ENCODE results near the gene CDC25B. TPM values are rescaled to one million over a fixed set of nuclear protein-coding genes. Genes with fewer than 3 reads are reported as not detected.

CDC25B gene
- total RNA-seq, 1 donor from 2014 or later, result 9.4 TPM

- intact Hi-C loops (cut with DNase I), result no loop called here
- DNase-seq (ENCODE audit: low spot score), result no peak
These were observed 35.3 kb upstream of the CDC25B start for GRCh38 chr20:3760655-3761348.

- no peak for DNase-seq (ENCODE audit: low spot score)
- intact Hi-C loops (cut with DNase I), result no loop called here
These were observed 32.2 kb upstream of the CDC25B start for GRCh38 chr20:3763671-3764601.

- intact Hi-C loops (cut with DNase I), result loop anchor here (5.0 kb wide), 2 partner anchors 52 to 87 kb away; partner anchors contain the start of gene SIGLEC1
- DNase-seq (ENCODE audit: low spot score), result no peak
These were observed 31.5 kb upstream of the CDC25B start for GRCh38 chr20:3764659-3765058.

GRCh38 chr20:3765171-3765882 lies 30.8 kb upstream of the CDC25B start:
- intact Hi-C loops (cut with DNase I), result loop anchor here (5.0 kb wide), 2 partner anchors 53 to 88 kb away; partner anchors contain the start of gene SIGLEC1
- DNase-seq (ENCODE audit: low spot score), result no peak

GRCh38 chr20:3766422-3767109 lies 29.5 kb upstream of the CDC25B start:
- intact Hi-C loops (cut with DNase I), result loop anchor here (5.0 kb wide), 2 partner anchors 54 to 89 kb away; partner anchors contain the start of gene SIGLEC1
- DNase-seq (ENCODE audit: low spot score), result no peak

- intact Hi-C loops (cut with DNase I), result loop anchor here (5.0 kb wide), 2 partner anchors 55 to 90 kb away; partner anchors contain the start of gene SIGLEC1
- DNase-seq (ENCODE audit: low spot score), result no peak
These were observed 29.0 kb upstream of the CDC25B start for GRCh38 chr20:3767110-3767426.

- intact Hi-C loops (cut with DNase I), result loop anchor here (5.0 kb wide), 2 partner anchors 55 to 90 kb away; partner anchors contain the start of gene SIGLEC1
- peak; percentile 100 for DNase-seq (ENCODE audit: low spot score)
These were observed 28.4 kb upstream of the CDC25B start, which contains the start of gene ADISSP for GRCh38 chr20:3767427-3768341. Gene ADISSP (minus strand): TSS chr20:3767753. CDS start chr20:3760100, 7,653 bp downstream.

- intact Hi-C loops (cut with DNase I), result loop anchor here (5.0 kb wide), 2 partner anchors 56 to 91 kb away; partner anchors contain the start of gene SIGLEC1
- no peak for DNase-seq (ENCODE audit: low spot score)
These were observed 27.6 kb upstream of the CDC25B start for GRCh38 chr20:3768342-3769130.

GRCh38 chr20:3771552-3772058 lies 24.5 kb upstream of the CDC25B start:
- no peak for DNase-seq (ENCODE audit: low spot score)
- intact Hi-C loops (cut with DNase I), result no loop called here

- intact Hi-C loops (cut with DNase I), result no loop called here
- DNase-seq (ENCODE audit: low spot score), result no peak
These were observed 20.5 kb upstream of the CDC25B start for GRCh38 chr20:3775457-3776108.

GRCh38 chr20:3777381-3777715 lies 18.8 kb upstream of the CDC25B start:
- DNase-seq (ENCODE audit: low spot score), result no peak
- intact Hi-C loops (cut with DNase I), result no loop called here

- intact Hi-C loops (cut with DNase I), result no loop called here
- peak; percentile 90 for DNase-seq (ENCODE audit: low spot score)
These were observed 18.1 kb upstream of the CDC25B start for GRCh38 chr20:3777716-3778629.

- DNase-seq (ENCODE audit: low spot score), result no peak
- intact Hi-C loops (cut with DNase I), result no loop called here
These were observed 17.1 kb upstream of the CDC25B start for GRCh38 chr20:3778976-3779375.

GRCh38 chr20:3781153-3781910 lies 14.8 kb upstream of the CDC25B start, which contains the start of gene SPEF1:
Gene SPEF1 (minus strand): TSS chr20:3781448. CDS start chr20:3781287, 161 bp downstream.
- intact Hi-C loops (cut with DNase I), result loop anchor here (5.0 to 10.0 kb wide), 3 partner anchors 64 to 293 kb away; partner anchors contain the start of gene RNF24

GRCh38 chr20:3782597-3782996 lies 13.5 kb upstream of the CDC25B start:
- DNase-seq (ENCODE audit: low spot score), result no peak
- intact Hi-C loops (cut with DNase I), result loop anchor here (5.0 to 10.0 kb wide), 3 partner anchors 65 to 292 kb away; partner anchors contain the start of gene RNF24

More at GRCh38 chr20:3781153-3781910, 14.8 kb upstream of the CDC25B start, which contains the start of gene SPEF1:
- DNase-seq (ENCODE audit: low spot score), result no peak
